Measurements from ENCODE around the gene DIP2A. TPM values are rescaled to one million over a fixed set of nuclear protein-coding genes. Genes with fewer than 3 reads are reported as not detected.

DIP2A gene
- total and polyA plus RNA-seq, 2 experiments from 2014 or later = 19.8 to 24.6 TPM

DNA sequence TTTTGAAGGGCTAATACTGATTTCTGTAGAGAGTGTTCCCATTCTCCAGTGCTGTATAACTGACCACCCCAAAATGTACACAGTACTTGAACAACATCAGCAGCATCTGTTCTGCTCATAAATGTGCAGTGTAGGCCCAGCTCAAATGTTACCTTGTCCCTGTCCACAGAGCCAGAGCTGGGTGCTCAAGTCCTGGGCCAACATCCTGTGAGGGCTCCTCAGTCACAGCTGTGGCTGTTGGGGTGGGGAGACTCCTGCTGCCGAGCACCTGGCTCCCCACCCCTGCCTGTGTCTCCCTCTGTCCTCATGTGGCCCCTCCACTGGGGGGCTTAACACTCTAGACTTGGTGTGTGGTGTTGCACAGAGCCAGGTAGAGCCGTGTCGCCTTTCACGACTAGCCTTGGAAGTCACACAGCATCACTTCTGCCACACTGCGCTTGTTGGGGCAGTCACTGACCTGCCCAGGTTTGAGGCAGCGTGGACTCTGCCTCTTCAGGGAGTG lies 30.5 kb downstream of the DIP2A start:
- H3K27ac ChIP-seq = no peak overlapping the region
- DNase-seq (ENCODE audit: low spot score) = no peak
- peaks cover 5% of the 10 kb centered on the region for H3K79me2 ChIP-seq
- H3K4me1 ChIP-seq (ENCODE audit: insufficient read depth) = no peaks in the 10 kb centered on the region
- H3K9me3 ChIP-seq (ENCODE audit: low read depth) = no peaks in the 10 kb centered on the region
- H3K27me3 ChIP-seq = no peaks in the 10 kb centered on the region
- no peak overlapping the region for H2AFZ ChIP-seq
- no peaks in the 10 kb centered on the region for H3K9me2 ChIP-seq (replicated peaks; ENCODE audit: insufficient read depth)
- 93% methylated on average over 6 of the region's 6 CpGs for WGBS (ENCODE audit: low lambda C conversion rate, missing lambda C conversion rate)
- no peaks in the 10 kb centered on the region for H4K20me1 ChIP-seq (ENCODE audit: insufficient read depth, poor library complexity, severe bottlenecking)
- H3K4me3 ChIP-seq = no peak overlapping the region
- no peak overlapping the region for H3K4me2 ChIP-seq
- no peaks in the 10 kb centered on the region for H3K36me3 ChIP-seq (replicated peaks; ENCODE audit: insufficient read depth, low read depth)
- TF ChIP-seq EZH2 (IDR thresholded peaks at IDR 0.05; ENCODE audit: borderline replicate concordance) (no peak), EZH2phosphoT487 (IDR thresholded peaks at IDR 0.05; ENCODE audit: low read depth, severe bottlenecking, unreplicated experiment) (no peak)
- TF ChIP-seq, protein P1, sequence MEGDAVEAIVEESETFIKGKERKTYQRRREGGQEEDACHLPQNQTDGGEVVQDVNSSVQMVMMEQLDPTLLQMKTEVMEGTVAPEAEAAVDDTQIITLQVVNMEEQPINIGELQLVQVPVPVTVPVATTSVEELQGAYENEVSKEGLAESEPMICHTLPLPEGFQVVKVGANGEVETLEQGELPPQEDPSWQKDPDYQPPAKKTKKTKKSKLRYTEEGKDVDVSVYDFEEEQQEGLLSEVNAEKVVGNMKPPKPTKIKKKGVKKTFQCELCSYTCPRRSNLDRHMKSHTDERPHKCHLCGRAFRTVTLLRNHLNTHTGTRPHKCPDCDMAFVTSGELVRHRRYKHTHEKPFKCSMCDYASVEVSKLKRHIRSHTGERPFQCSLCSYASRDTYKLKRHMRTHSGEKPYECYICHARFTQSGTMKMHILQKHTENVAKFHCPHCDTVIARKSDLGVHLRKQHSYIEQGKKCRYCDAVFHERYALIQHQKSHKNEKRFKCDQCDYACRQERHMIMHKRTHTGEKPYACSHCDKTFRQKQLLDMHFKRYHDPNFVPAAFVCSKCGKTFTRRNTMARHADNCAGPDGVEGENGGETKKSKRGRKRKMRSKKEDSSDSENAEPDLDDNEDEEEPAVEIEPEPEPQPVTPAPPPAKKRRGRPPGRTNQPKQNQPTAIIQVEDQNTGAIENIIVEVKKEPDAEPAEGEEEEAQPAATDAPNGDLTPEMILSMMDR (IDR thresholded peaks at IDR 0.05; ENCODE audit: poor library complexity) = no peak

- no peak overlapping the region for H3K27ac ChIP-seq
- H4K20me1 ChIP-seq (ENCODE audit: insufficient read depth, poor library complexity, severe bottlenecking) = no peaks in the 10 kb centered on the region
- H3K79me2 ChIP-seq = peaks cover 3% of the 10 kb centered on the region
- no peak overlapping the region for H3K4me2 ChIP-seq
- no peak overlapping the region for H2AFZ ChIP-seq
- no peaks in the 10 kb centered on the region for H3K4me1 ChIP-seq (ENCODE audit: insufficient read depth)
- H3K4me3 ChIP-seq = no peak overlapping the region
- no peaks in the 10 kb centered on the region for H3K9me3 ChIP-seq (ENCODE audit: low read depth)
- H3K27me3 ChIP-seq = no peaks in the 10 kb centered on the region
- 96% methylated on average over 10 of the region's 10 CpGs for WGBS (ENCODE audit: low lambda C conversion rate, missing lambda C conversion rate)
- H3K9me2 ChIP-seq (replicated peaks; ENCODE audit: insufficient read depth) = no peaks in the 10 kb centered on the region
- no peak for DNase-seq (ENCODE audit: low spot score)
- no peak for TF ChIP-seq EZH2phosphoT487 (IDR thresholded peaks at IDR 0.05; ENCODE audit: low read depth, severe bottlenecking, unreplicated experiment)
- no peak for TF ChIP-seq EZH2 (IDR thresholded peaks at IDR 0.05; ENCODE audit: borderline replicate concordance)
- TF ChIP-seq, protein P1 (IDR thresholded peaks at IDR 0.05; ENCODE audit: poor library complexity) = no peak
- H3K36me3 ChIP-seq (replicated peaks; ENCODE audit: insufficient read depth, low read depth) = no peaks in the 10 kb centered on the region
Measured at GRCh38 chr21:46489800-46490199, 31.1 kb downstream of the DIP2A start.

GRCh38 chr21:46491553-46491952 lies 32.9 kb downstream of the DIP2A start:
- no peak overlapping the region for H2AFZ ChIP-seq

More at GRCh38 chr21:46491553-46491952, 32.9 kb downstream of the DIP2A start:
- H4K20me1 ChIP-seq (ENCODE audit: insufficient read depth, poor library complexity, severe bottlenecking) = no peaks in the 10 kb centered on the region
- H3K36me3 ChIP-seq (replicated peaks; ENCODE audit: insufficient read depth, low read depth) = no peaks in the 10 kb centered on the region
- no peaks in the 10 kb centered on the region for H3K9me3 ChIP-seq (ENCODE audit: low read depth)
- H3K79me2 ChIP-seq = no peaks in the 10 kb centered on the region
- no peak for TF ChIP-seq EZH2 (IDR thresholded peaks at IDR 0.05; ENCODE audit: borderline replicate concordance)
- no peak for TF ChIP-seq EZH2phosphoT487 (IDR thresholded peaks at IDR 0.05; ENCODE audit: low read depth, severe bottlenecking, unreplicated experiment)
- TF ChIP-seq, protein P1 (IDR thresholded peaks at IDR 0.05; ENCODE audit: poor library complexity) = no peak
- H3K27me3 ChIP-seq = no peaks in the 10 kb centered on the region
- no peak overlapping the region for H3K4me2 ChIP-seq
- no peaks in the 10 kb centered on the region for H3K9me2 ChIP-seq (replicated peaks; ENCODE audit: insufficient read depth)
- no peak for DNase-seq (ENCODE audit: low spot score)
- no peak overlapping the region for H3K4me3 ChIP-seq
- no peak overlapping the region for H3K27ac ChIP-seq
- no peaks in the 10 kb centered on the region for H3K4me1 ChIP-seq (ENCODE audit: insufficient read depth)
- 100% methylated on average over 3 of the region's 3 CpGs for WGBS (ENCODE audit: low lambda C conversion rate, missing lambda C conversion rate)

Data from hepatocyte (in vitro differentiated cells).